H1 (cell line): ENCODE data around the gene IFIT2. TPM values are rescaled to one million over a fixed set of nuclear protein-coding genes. Genes with fewer than 3 reads are reported as not detected.

ENCODE experiments used
- CTCF ChIA-PET: fragments of 300-600 bp; sonication (Branson Sonifier 250); formaldehyde crosslinking; loops from one replicate; lab custom pipeline; 2021; ENCODE audit not compliant: partially characterized antibody; lab: Charles Lee
- POLR2A ChIA-PET: fragments of 300-600 bp; sonication (Branson Sonifier 250); formaldehyde crosslinking; loops from one replicate; lab custom pipeline; 2021; ENCODE audit warnings: inconsistent platforms; ENCODE audit not compliant: partially characterized antibody; lab: Charles Lee
- DNase-seq, 2 experiments: peaks; one replicate each; pipeline versions ENCODE4 v3.0.0 to v3.0.0-alpha.2; 2010 to 2022; ENCODE audit warnings: low spot score in 2 of 2, low read depth in 1 of 2, mixed read lengths in 1 of 2
- FAIRE-seq: peaks from 2 replicates; lab custom pipeline; 2011; peaks lifted over from hg19 to GRCh38; lab: Jason Lieb, UNC
- H2AFZ ChIP-seq: 2 replicates; pipeline ENCODE4 v1.8.1; 2012; ENCODE audit warnings: low read length, inconsistent platforms
- H2AK5ac ChIP-seq: 2 replicates; pipeline ENCODE4 v1.6.1; 2013; ENCODE audit warnings: low read depth, low read length
- H2BK120ac ChIP-seq: replicated peaks from 2 replicates; pipeline ENCODE3; 2013; ENCODE audit warnings: low read depth, low read length, inconsistent platforms
- H2BK12ac ChIP-seq: 2 replicates; pipeline ENCODE4 v1.6.1; 2013; ENCODE audit warnings: low read depth, low read length
- H2BK15ac ChIP-seq: 2 replicates; pipeline ENCODE4 v1.6.1; 2013; ENCODE audit warnings: low read length
- H2BK20ac ChIP-seq: 2 replicates; pipeline ENCODE4 v1.6.1; 2013; ENCODE audit warnings: low read length
- H2BK5ac ChIP-seq: 2 replicates; pipeline ENCODE4 v1.6.1; 2013; ENCODE audit warnings: low read depth, low read length
- H3K14ac ChIP-seq: 2 replicates; pipeline ENCODE4 v1.6.1; 2013; ENCODE audit warnings: inconsistent platforms; ENCODE audit not compliant: insufficient read length
- H3K18ac ChIP-seq: 2 replicates; pipeline ENCODE4 v1.6.1; 2013; ENCODE audit warnings: low read length; ENCODE audit errors: extremely low read depth
- H3K23ac ChIP-seq: 2 replicates; pipeline ENCODE4 v1.6.1; 2013; ENCODE audit warnings: inconsistent platforms; ENCODE audit not compliant: insufficient read length
- H3K23me2 ChIP-seq: 2 replicates; pipeline ENCODE4 v1.6.1; 2013; ENCODE audit warnings: low read depth, low read length
- H3K27ac ChIP-seq: 2 replicates; pipeline ENCODE4 v1.6.1; 2011; ENCODE audit warnings: low read depth, low read length, inconsistent platforms
- H3K27me3 ChIP-seq, 4 experiments: replicated peaks in 1 of 4; 1 replicate in 1 of 4; 2 replicates in 3 of 4; pipeline versions ENCODE4 v1.6.1 to v1.8.1; 2011 to 2013; ENCODE audit warnings: low read length in 3 of 4, mild to moderate bottlenecking in 3 of 4, inconsistent platforms in 2 of 4, mixed read lengths in 2 of 4, moderate library complexity in 1 of 4; ENCODE audit not compliant: control insufficient read depth in 3 of 4, insufficient read depth in 3 of 4; ENCODE audit errors: extremely low read depth in 1 of 4
- H3K36me3 ChIP-seq, 4 experiments: 2 replicates each; pipeline versions ENCODE4 v1.6.1 to v1.8.1; 2011 to 2013; ENCODE audit warnings: mild to moderate bottlenecking in 4 of 4, low read length in 3 of 4, moderate library complexity in 2 of 4, control low read depth in 1 of 4, inconsistent platforms in 1 of 4; ENCODE audit not compliant: insufficient read depth in 4 of 4, control insufficient read depth in 2 of 4
- H3K4ac ChIP-seq: replicated peaks from 2 replicates; pipeline ENCODE3; 2013; ENCODE audit warnings: low read length, low read depth, mixed read lengths, inconsistent platforms; ENCODE audit not compliant: insufficient read length
- H3K4me1 ChIP-seq, 4 experiments: replicated peaks in 1 of 4; 1 replicate in 1 of 4; 2 replicates in 3 of 4; pipeline versions ENCODE4 v1.6.1 to v1.8.1; 2011 to 2013; ENCODE audit warnings: low read length in 3 of 4, inconsistent platforms in 2 of 4, mixed read lengths in 1 of 4; ENCODE audit not compliant: insufficient read depth in 4 of 4, control insufficient read depth in 3 of 4
- H3K4me2 ChIP-seq, 2 experiments: 2 replicates each; pipeline versions ENCODE4 v1.6.1 to v1.8.1; 2011 to 2013; ENCODE audit warnings: low read depth in 2 of 2, low read length in 2 of 2, control low read depth in 1 of 2, inconsistent platforms in 1 of 2, mild to moderate bottlenecking in 1 of 2; ENCODE audit not compliant: insufficient read depth in 1 of 2
- H3K4me3 ChIP-seq, 4 experiments: fragments of 200-600, 300-600 bp in 1 of 4; sonication (generic), shearing (Covaris generic), sonication (Bioruptor Twin) in 1 of 4; 2 replicates each; pipeline versions ENCODE4 v1.5.1 to v1.8.1; 2011 to 2016; ENCODE audit warnings: low read length in 4 of 4, low read depth in 3 of 4, control low read depth in 2 of 4, inconsistent platforms in 2 of 4, mild to moderate bottlenecking in 2 of 4, mixed read lengths in 1 of 4, moderate library complexity in 1 of 4; ENCODE audit not compliant: insufficient read depth in 2 of 4; ENCODE audit errors: extremely low read depth in 1 of 4
- H3K56ac ChIP-seq: replicated peaks from 2 replicates; pipeline ENCODE3; 2013; ENCODE audit warnings: low read depth, mild to moderate bottlenecking, mixed read lengths, low read length, inconsistent platforms; ENCODE audit not compliant: insufficient read length
- H3K79me1 ChIP-seq: 2 replicates; pipeline ENCODE4 v1.6.1; 2013; ENCODE audit warnings: low read depth, low read length, control low read depth
- H3K79me2 ChIP-seq, 2 experiments: 2 replicates each; pipeline versions ENCODE4 v1.6.1 to v1.8.1; 2012 to 2013; ENCODE audit warnings: low read length in 2 of 2, mild to moderate bottlenecking in 2 of 2, inconsistent platforms in 1 of 2; ENCODE audit not compliant: insufficient read depth in 2 of 2, control insufficient read depth in 1 of 2
- H3K9ac ChIP-seq, 4 experiments: replicated peaks in 1 of 4; 1 replicate in 1 of 4; 2 replicates in 3 of 4; pipeline versions ENCODE4 v1.6.1 to v1.8.1; 2011 to 2013; ENCODE audit warnings: low read depth in 3 of 4, low read length in 3 of 4, control low read depth in 2 of 4, mild to moderate bottlenecking in 2 of 4, moderate library complexity in 2 of 4, inconsistent platforms in 1 of 4; ENCODE audit errors: extremely low read depth in 1 of 4
- H3K9me3 ChIP-seq, 2 experiments: 2 replicates each; pipeline versions ENCODE4 v1.6.1 to v1.8.1; 2012 to 2013; ENCODE audit warnings: mild to moderate bottlenecking in 2 of 2, moderate library complexity in 2 of 2, control low read depth in 1 of 2, inconsistent platforms in 1 of 2, low read depth in 1 of 2, low read length in 1 of 2, mixed read lengths in 1 of 2; ENCODE audit not compliant: insufficient read depth in 2 of 2
- H4K20me1 ChIP-seq, 2 experiments: replicated peaks in 1 of 2; 2 replicates each; pipeline versions ENCODE3 to v1.8.1; 2011 to 2013; ENCODE audit warnings: inconsistent platforms in 2 of 2, low read length in 2 of 2, mild to moderate bottlenecking in 1 of 2; ENCODE audit not compliant: insufficient read depth in 2 of 2, control insufficient read depth in 1 of 2
- H4K5ac ChIP-seq: 2 replicates; pipeline ENCODE4 v1.6.1; 2013; ENCODE audit warnings: low read length, low read depth, mixed read lengths, inconsistent platforms; ENCODE audit not compliant: insufficient read length
- H4K8ac ChIP-seq: 2 replicates; pipeline ENCODE4 v1.8.0; 2013; ENCODE audit warnings: mild to moderate bottlenecking, moderate library complexity, low read length, inconsistent platforms; ENCODE audit not compliant: insufficient read depth; ENCODE audit errors: extremely low read depth
- H4K91ac ChIP-seq: replicated peaks from 2 replicates; pipeline ENCODE3; 2013; ENCODE audit warnings: low read length, mixed read lengths, inconsistent platforms; ENCODE audit not compliant: insufficient read length
- CBX5 ChIP-seq: fragments of 300-800, 300-1000 bp; sonication (generic); IDR thresholded peaks from 2 replicates; pipeline ENCODE4 v1.7.1; 2016; ENCODE audit warnings: antibody characterized with exemption, low read length, low read depth
- CEBPB ChIP-seq: IDR thresholded peaks from 2 replicates; pipeline ENCODE4 v1.6.1; 2012; ENCODE audit warnings: low read depth, low read length
- CHD2 ChIP-seq: IDR thresholded peaks from 2 replicates; pipeline ENCODE4 v1.6.1; 2012; ENCODE audit warnings: low read length, improper control_type of control experiment
- EP300 ChIP-seq, 2 experiments: IDR thresholded peaks; 1 replicate in 1 of 2; 2 replicates in 1 of 2; pipeline ENCODE4 v1.6.1; 2011 to 2012; ENCODE audit warnings: low read depth in 2 of 2, low read length in 2 of 2, mild to moderate bottlenecking in 2 of 2, borderline replicate concordance in 1 of 2, inconsistent platforms in 1 of 2, moderate library complexity in 1 of 2
- KDM5A ChIP-seq: fragments of 200-600 bp; IDR thresholded peaks from 2 replicates; pipeline ENCODE4 v1.7.1; 2012; ENCODE audit warnings: mild to moderate bottlenecking, low read length, inconsistent platforms, mixed read lengths
- RAD21 ChIP-seq, 2 experiments: IDR thresholded peaks in 1 of 2; conservative IDR thresholded peaks in 1 of 2; 2 replicates each; pipeline ENCODE4 v1.6.1; 2011; ENCODE audit warnings: low read depth in 2 of 2, low read length in 2 of 2, improper control_type of control experiment in 1 of 2, inconsistent platforms in 1 of 2, mild to moderate bottlenecking in 1 of 2, moderate library complexity in 1 of 2
- RNF2 ChIP-seq: fragments of 200-900, 300-1000 bp; sonication (generic); IDR thresholded peaks from 2 replicates; pipeline ENCODE4 v1.7.1; 2016; ENCODE audit warnings: borderline replicate concordance, low read depth, mild to moderate bottlenecking, antibody characterized with exemption, low read length; ENCODE audit not compliant: poor library complexity, severe bottlenecking; ENCODE audit errors: missing control alignments
- SIRT6 ChIP-seq: IDR thresholded peaks from one replicate; pipeline ENCODE4 v1.7.1; 2012; ENCODE audit warnings: low read length, inconsistent platforms
- SP2 ChIP-seq: IDR thresholded peaks from 2 replicates; pipeline ENCODE4 v1.6.1; 2012; ENCODE audit warnings: mild to moderate bottlenecking, low read length, inconsistent platforms
- SP4 ChIP-seq: IDR thresholded peaks from 2 replicates; pipeline ENCODE4 v1.6.1; 2012; ENCODE audit warnings: low read length, inconsistent platforms
- SRF ChIP-seq: IDR thresholded peaks from 2 replicates; pipeline ENCODE4 v1.6.1; 2011; ENCODE audit warnings: mild to moderate bottlenecking, low read depth, low read length, moderate library complexity
- polyA plus RNA-seq, 7 experiments: library from polyadenylated mRNA; depleted of rRNA in 3 of 7; stranded (reverse) in 5 of 7; unstranded in 2 of 7; fragments of >200 nt in 5 of 7; fragments of 200-250 nt in 2 of 7; gene quantifications; 1 replicate in 5 of 7; 2 replicates in 1 of 7; 4 replicates in 1 of 7; pipeline versions ENCODE4 v1.2.1 to v1.2.3, GENCODE V29; 2011 to 2013; ENCODE audit warnings: missing spikeins in 2 of 7, mixed read lengths in 2 of 7
- total RNA-seq: library from RNA; stranded (reverse); fragmentation: NEBNext Ultra II Directional; extraction: Animal tissue kit (Norgen Biotek cat#: 25700); gene quantifications from 2 replicates; pipeline ENCODE4 v1.2.1, GENCODE V29; 2021

Gene IFIT2
- total and polyA plus RNA-seq, 2 of the 8 experiments (the other 6 are each of a cell fraction or from before 2014, with no cell fraction given), result 0.03 to 0.35 TPM

- no peak overlapping the region for H2BK120ac ChIP-seq
- no peaks in the 10 kb centered on the region for H3K79me1 ChIP-seq
- H3K79me2 ChIP-seq, result no peaks in the 10 kb centered on the region
- no peaks in the 10 kb centered on the region for H4K20me1 ChIP-seq
- no peak for FAIRE-seq
- no peak for TF ChIP-seq CEBPB
- TF ChIP-seq RNF2, result no peak
- TF ChIP-seq CBX5, result no peak
- TF ChIP-seq EP300 (IDR thresholded peaks at IDR 0.05; ENCODE audit: borderline replicate concordance in 1 of 2, low read depth in 2 of 2, low read length in 2 of 2), result no peak
- TF ChIP-seq KDM5A, result no peak
- TF ChIP-seq SIRT6, result no peak
- TF ChIP-seq CHD2, result no peak
- TF ChIP-seq RAD21 (IDR thresholded peaks at IDR 0.05 in 1 of 2, conservative IDR thresholded peaks at IDR 0.05 in 1 of 2; ENCODE audit: low read depth in 2 of 2, low read length in 2 of 2), result no peak
- no peak for TF ChIP-seq SRF
- TF ChIP-seq SP4, result no peak
- no peak for TF ChIP-seq SP2
- H3K4me1 ChIP-seq, result no peaks in the 10 kb centered on the region
- H3K14ac ChIP-seq, result no peak overlapping the region
- no peak overlapping the region for H3K4ac ChIP-seq
- no peak overlapping the region for H3K4me2 ChIP-seq
- H3K9ac ChIP-seq, result no peak overlapping the region
- no peak overlapping the region for H2BK12ac ChIP-seq
- no peak overlapping the region for H2BK5ac ChIP-seq
- H2AK5ac ChIP-seq, result no peak overlapping the region
- no peak overlapping the region for H4K5ac ChIP-seq
- H2BK20ac ChIP-seq, result no peak overlapping the region
- H3K36me3 ChIP-seq, result no peaks in the 10 kb centered on the region
- H4K91ac ChIP-seq, result no peak overlapping the region
- no peaks in the 10 kb centered on the region for H3K23me2 ChIP-seq
- no peak overlapping the region for H3K56ac ChIP-seq
- POLR2A ChIA-PET, result no interaction called here
- CTCF ChIA-PET, result interaction anchor here (0.8 to 4.9 kb wide), 4 partner anchors 13 to 119 kb away, joined by 3 to 35 read pairs (median 5); no protein-coding TSS in a partner anchor
- H2AFZ ChIP-seq, result no peak overlapping the region
- H2BK15ac ChIP-seq, result no peak overlapping the region
- H3K27ac ChIP-seq, result no peak overlapping the region
- no peak overlapping the region for H3K4me3 ChIP-seq
- H4K8ac ChIP-seq, result no peak overlapping the region
- no peaks in the 10 kb centered on the region for H3K9me3 ChIP-seq
- no peak for DNase-seq
- no peak overlapping the region for H3K23ac ChIP-seq
- H3K18ac ChIP-seq, result no peak overlapping the region
- H3K27me3 ChIP-seq, result no peaks in the 10 kb centered on the region
Observed at GRCh38 chr10:89270153-89270483, 31.7 kb upstream of the IFIT2 start.
